K562 treated with DMSO at 1 percent for 12 hours (cell line): ENCODE measurements around the gene KSR2. TPM values are rescaled to one million over a fixed set of nuclear protein-coding genes. Genes with fewer than 3 reads are reported as not detected.

Experiments used
- total RNA-seq: library from RNA; unstranded; fragments of 300-600 nt; gene quantifications from 2 replicates; pipeline ENCODE4 v1.2.3, GENCODE V29; 2022; ENCODE audit not compliant: insufficient read depth

The KSR2 gene
- not detected in 2 replicates for total RNA-seq

DNA sequence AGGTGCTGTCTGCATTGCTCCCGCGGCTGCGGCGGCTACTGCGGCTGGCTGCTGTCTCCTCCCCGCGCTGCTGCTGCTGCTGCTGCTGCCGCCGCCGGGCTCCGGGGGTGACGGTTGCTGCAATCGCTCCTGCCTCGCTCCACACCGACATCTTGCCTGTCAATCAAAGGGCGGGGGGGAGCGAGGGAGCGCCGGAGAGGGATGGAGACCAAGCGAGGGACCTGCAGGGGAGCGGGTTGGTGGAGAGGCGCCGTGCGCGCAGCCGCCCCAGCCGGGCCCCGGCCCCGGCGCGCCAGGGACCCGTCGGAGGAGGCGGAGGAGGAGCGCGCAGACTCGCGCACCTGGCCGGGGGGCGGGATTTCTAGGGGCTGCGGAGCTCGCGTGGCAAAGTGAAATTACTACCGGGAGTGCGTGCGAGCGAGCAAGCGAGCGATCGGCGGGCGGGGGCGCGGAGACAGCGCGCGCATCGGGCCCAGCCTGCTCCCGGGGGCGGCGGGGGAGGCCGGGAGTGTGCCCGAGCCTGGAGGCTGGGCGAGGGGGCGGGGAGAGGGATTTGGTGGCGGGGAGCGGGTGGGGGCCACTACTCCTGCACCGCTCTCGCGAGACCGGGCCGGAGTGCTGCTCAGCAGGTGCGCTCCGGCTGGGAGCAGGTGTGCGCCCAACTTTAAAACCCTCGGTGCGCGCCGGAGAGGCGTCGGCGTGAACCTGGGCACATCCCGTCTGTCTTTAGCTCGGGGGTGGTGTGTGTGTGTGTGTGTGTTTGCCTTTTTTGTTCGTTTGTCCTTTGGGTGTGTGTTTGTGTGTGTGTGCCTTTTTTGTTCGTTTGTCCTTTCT lies at the start of gene KSR2:
Gene KSR2, minus strand, starts transcription at position 165 of the 834 bp plus-strand sequence. CDS start 735 bp downstream, outside the sequence.

DNA sequence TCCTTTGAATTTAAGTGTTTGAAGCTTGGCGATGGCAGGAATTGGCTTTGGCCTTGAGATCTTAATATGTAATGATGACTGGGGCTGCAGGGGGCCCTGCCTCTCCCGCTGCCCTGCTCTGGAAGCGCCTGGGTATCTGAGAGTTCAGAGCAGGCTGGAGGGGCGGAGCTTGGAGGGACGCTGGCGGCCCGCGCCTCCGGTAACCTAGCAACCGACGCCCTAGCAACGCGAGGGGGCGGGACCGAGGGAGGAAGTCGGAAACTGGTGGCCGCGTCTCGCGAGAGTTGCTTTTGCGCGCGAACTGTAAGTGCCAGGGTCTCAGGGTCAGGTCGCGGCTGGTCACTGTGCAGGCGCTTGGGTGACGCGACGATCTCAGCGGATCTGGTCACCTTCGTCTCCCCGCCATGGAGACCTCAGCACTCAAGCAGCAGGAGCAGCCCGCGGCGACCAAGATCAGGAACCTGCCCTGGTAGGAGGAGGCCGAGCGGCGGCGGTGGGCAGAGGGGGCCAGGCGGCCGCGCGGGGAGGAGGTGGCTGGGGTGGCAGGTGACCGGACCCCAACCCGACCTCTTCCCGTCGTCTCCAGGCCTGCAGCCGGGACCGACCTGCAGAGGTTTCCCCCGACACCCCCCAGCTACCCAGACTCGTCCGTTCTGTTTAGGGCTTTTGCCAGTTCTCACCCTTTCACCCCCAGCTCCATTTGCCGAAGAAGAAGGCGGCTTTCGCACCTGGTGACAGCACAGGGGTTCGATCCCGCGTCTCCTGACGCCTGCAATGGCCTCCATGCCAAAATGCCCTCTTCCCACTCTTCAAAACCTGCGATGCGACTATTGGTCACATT lies 47.9 kb upstream of the KSR2 start, which contains the start of gene RFC5:
Gene RFC5, plus strand, starts transcription at position 280 of the 841 bp plus-strand sequence. Its CDS starts 125 bp downstream, at position 405.

Other genes with a start within 250 kb of the KSR2 start
- gene RFC5, start 47.7 kb upstream of the KSR2 start, total RNA-seq: 38.4 and 72.9 TPM in 2 replicates
- 32.4 and 60.8 TPM in 2 replicates for gene WSB2, start 92.2 kb upstream of the KSR2 start, total RNA-seq
- 2.9 and 3.8 TPM in 2 replicates for gene VSIG10, start 135.0 kb upstream of the KSR2 start, total RNA-seq
- 63.0 and 79.2 TPM in 2 replicates for gene PEBP1, start 167.1 kb upstream of the KSR2 start, total RNA-seq